IgD-negative memory B cell (primary cell): Measurements from ENCODE around the gene MCTP1. TPM values are rescaled to one million over a fixed set of nuclear protein-coding genes. Genes with fewer than 3 reads are reported as not detected.
"Not testable (repeated sequence)": the region's sequence is repeated elsewhere in the genome, so short reads cannot be mapped to it uniquely, and the experiment has no call there.

Source experiments
- H3K27ac Mint-ChIP-seq, 3 donors: one replicate each; pipeline ENCODE4 v1.8.0; 2020 to 2022; ENCODE audit warnings: mild to moderate bottlenecking in 3 of 3, mixed read lengths in 3 of 3, moderate library complexity in 1 of 3
- H3K27me3 Mint-ChIP-seq: one replicate; pipeline ENCODE4 v1.8.0; 2021; ENCODE audit warnings: mixed read lengths
- H3K36me3 Mint-ChIP-seq: one replicate; pipeline ENCODE4 v1.8.0; 2020; ENCODE audit warnings: mild to moderate bottlenecking, mixed read lengths
- H3K4me1 Mint-ChIP-seq, 3 donors: one replicate each; pipeline ENCODE4 v1.8.0; 2020 to 2022; ENCODE audit warnings: mixed read lengths in 3 of 3, mild to moderate bottlenecking in 1 of 3
- H3K4me3 Mint-ChIP-seq, 4 donors: one replicate each; pipeline ENCODE4 v1.8.0; 2020 to 2022; ENCODE audit warnings: mild to moderate bottlenecking in 4 of 4, mixed read lengths in 4 of 4, moderate library complexity in 3 of 4
- H3K9me3 Mint-ChIP-seq, 3 donors: one replicate each; pipeline ENCODE4 v1.8.0; 2020 to 2021; ENCODE audit warnings: mixed read lengths in 3 of 3, mild to moderate bottlenecking in 1 of 3
- polyA plus RNA-seq: library from polyadenylated mRNA; unstranded; fragments of 300-500 nt; fragmentation: Illumina TruSeq; gene quantifications from one replicate; pipeline ENCODE4 v1.2.3, GENCODE V29; 2021

The MCTP1 gene
- polyA plus RNA-seq, 1 donor from 2014 or later: 2.6 TPM

GRCh38 chr5:95007921-95008597, 276.8 kb downstream of the MCTP1 start:
- H3K9me3 Mint-ChIP-seq: peaks cover 2 to 14% (median 3%) of the 10 kb centered on the region in 3 donors
- H3K4me1 Mint-ChIP-seq: no peaks in the 10 kb centered on the region
- no peaks in the 10 kb centered on the region for H3K27me3 Mint-ChIP-seq
- H3K36me3 Mint-ChIP-seq: no peaks in the 10 kb centered on the region
- H3K4me3 Mint-ChIP-seq: no peak overlapping the region
- no peak overlapping the region for H3K27ac Mint-ChIP-seq

DNA sequence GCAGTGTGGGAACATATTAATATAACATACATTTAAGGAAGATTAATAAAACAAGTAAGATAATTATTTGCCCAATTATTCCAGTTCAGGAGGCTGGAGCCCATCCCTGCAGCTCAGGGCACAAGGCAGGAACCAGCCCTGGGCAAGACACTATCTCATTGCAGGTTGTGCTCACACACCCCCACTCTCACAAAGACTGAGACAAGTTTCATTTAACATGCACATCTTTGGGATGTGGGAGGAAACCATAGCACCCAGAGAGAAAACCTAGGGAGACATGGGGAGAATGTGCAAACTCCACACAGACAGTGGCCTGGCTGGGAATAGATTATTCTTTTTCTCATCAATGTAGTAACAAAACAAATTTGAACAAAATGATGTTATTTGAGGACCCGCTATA, 279.1 kb downstream of the MCTP1 start:
- no peaks in the 10 kb centered on the region for H3K27me3 Mint-ChIP-seq
- H3K36me3 Mint-ChIP-seq: no peaks in the 10 kb centered on the region
- H3K9me3 Mint-ChIP-seq: peaks cover 2 to 19% (median 3%) of the 10 kb centered on the region in 3 donors
- no peaks in the 10 kb centered on the region for H3K4me1 Mint-ChIP-seq
- H3K27ac Mint-ChIP-seq: no peak overlapping the region
- no peak overlapping the region for H3K4me3 Mint-ChIP-seq

DNA sequence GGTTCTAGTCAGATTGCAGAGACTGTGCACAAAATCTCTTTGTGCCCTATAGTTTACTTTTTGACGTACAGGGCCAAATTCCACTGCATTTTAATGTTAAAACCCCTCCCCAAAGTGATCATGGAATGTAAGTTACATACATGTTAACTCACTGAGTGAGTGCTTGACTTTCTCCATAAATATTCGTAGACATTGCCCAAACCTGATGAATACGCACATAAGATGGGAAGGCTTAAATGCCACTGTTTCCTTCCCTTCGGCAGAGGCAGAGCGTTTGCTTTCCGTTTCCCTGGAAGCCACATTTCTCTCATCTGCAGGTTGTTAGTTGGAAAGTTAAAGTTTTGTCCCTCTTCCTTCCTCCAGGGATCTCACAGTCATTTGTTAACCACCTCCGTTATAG, 286.2 kb downstream of the MCTP1 start:
- H3K9me3 Mint-ChIP-seq: peaks cover 0 to 10% (median 0%) of the 10 kb centered on the region in 3 donors
- H3K4me1 Mint-ChIP-seq: no peaks in the 10 kb centered on the region
- H3K4me3 Mint-ChIP-seq: no peak overlapping the region
- no peak overlapping the region for H3K27ac Mint-ChIP-seq
- peaks cover 1% of the 10 kb centered on the region for H3K27me3 Mint-ChIP-seq
- no peaks in the 10 kb centered on the region for H3K36me3 Mint-ChIP-seq

- H3K9me3 Mint-ChIP-seq, H3K4me1 Mint-ChIP-seq, H3K27ac Mint-ChIP-seq, H3K4me3 Mint-ChIP-seq, H3K36me3 Mint-ChIP-seq, H3K27me3 Mint-ChIP-seq: not testable (repeated sequence)
Measured at GRCh38 chr5:94994537-94994936, 290.4 kb downstream of the MCTP1 start.

DNA sequence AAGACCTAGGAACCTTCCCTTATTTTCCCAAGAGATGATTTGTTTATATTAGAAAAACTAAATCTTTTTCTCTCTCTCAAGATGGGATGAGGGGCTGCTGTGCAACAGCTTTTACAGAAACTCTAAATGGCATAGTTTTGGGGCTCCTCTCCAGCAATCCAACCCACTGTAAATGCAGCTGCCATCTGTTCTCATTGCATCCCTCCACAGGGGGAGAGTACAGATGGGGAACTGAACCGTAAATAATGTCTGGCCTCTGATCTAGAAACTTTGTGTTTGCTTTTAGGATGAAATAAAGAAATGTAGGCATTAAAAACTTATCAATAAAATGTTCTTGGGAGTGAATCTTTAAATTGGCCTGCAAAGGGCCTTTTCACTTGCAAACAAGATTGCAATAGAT, 291.4 kb downstream of the MCTP1 start:
- H3K36me3 Mint-ChIP-seq: no peaks in the 10 kb centered on the region
- no peaks in the 10 kb centered on the region for H3K9me3 Mint-ChIP-seq
- no peak overlapping the region for H3K27ac Mint-ChIP-seq
- H3K27me3 Mint-ChIP-seq: peaks cover 1% of the 10 kb centered on the region
- no peak overlapping the region for H3K4me3 Mint-ChIP-seq
- no peaks in the 10 kb centered on the region for H3K4me1 Mint-ChIP-seq

DNA sequence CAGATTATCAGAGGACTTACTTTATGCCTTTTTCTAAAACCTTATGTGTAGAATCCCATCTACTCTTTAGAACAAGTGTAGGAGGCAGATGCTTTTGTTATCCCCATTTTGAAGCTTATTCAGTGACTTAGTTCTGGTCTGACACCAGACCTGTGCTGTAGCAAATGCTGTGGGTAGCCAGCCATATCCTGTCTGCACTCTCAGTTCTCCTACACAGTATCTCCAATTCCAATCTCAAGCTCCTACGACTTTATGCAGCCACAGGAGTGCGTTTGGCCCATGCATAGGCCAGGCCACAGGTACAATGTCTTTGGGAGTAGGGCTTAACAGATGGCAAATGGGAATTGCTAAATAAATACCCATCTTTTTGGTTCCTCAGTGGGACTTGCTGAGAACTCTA, 292.6 kb downstream of the MCTP1 start:
- Mint-ChIP-seq H3K9me3 (no peaks in the 10 kb centered on the region), H3K4me1 (no peaks in the 10 kb centered on the region), H3K27ac (no peak overlapping the region), H3K36me3 (no peaks in the 10 kb centered on the region), H3K27me3 (peaks cover 1% of the 10 kb centered on the region), H3K4me3 (no peak overlapping the region)

GRCh38 chr5:94983861-94984535, 300.9 kb downstream of the MCTP1 start:
- H3K4me3 Mint-ChIP-seq: no peak overlapping the region
- H3K36me3 Mint-ChIP-seq: no peaks in the 10 kb centered on the region
- H3K4me1 Mint-ChIP-seq: no peaks in the 10 kb centered on the region
- no peaks in the 10 kb centered on the region for H3K9me3 Mint-ChIP-seq
- no peak overlapping the region for H3K27ac Mint-ChIP-seq
- no peaks in the 10 kb centered on the region for H3K27me3 Mint-ChIP-seq

GRCh38 chr5:94977437-94977836, 307.5 kb downstream of the MCTP1 start:
- peaks cover 11 to 20% (median 12%) of the 10 kb centered on the region in 3 donors for H3K9me3 Mint-ChIP-seq
- no peak overlapping the region for H3K4me3 Mint-ChIP-seq
- H3K27ac Mint-ChIP-seq: no peak overlapping the region
- no peaks in the 10 kb centered on the region for H3K36me3 Mint-ChIP-seq
- no peaks in the 10 kb centered on the region for H3K27me3 Mint-ChIP-seq
- H3K4me1 Mint-ChIP-seq: no peaks in the 10 kb centered on the region

DNA sequence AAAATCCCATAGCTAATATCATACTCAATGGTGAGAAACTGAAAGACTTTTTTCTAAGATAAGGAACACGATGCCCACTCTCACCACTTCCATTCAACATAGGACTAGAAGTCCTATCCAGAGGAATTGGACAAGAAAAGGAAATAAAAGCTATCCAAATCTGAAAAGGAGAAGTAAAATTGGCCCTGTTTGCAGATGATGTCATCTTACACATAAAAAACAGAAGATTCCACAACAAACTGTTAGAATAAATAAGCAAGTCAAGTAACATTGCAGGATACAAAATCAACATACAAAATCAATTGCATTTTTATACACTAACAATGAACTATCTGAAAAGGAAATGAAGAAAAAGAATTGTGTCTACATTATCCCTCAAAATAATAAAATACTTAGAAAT, 308.0 kb downstream of the MCTP1 start:
- H3K4me1 Mint-ChIP-seq: no peaks in the 10 kb centered on the region
- no peaks in the 10 kb centered on the region for H3K27me3 Mint-ChIP-seq
- no peak overlapping the region for H3K27ac Mint-ChIP-seq
- H3K9me3 Mint-ChIP-seq: peaks cover 11 to 20% (median 12%) of the 10 kb centered on the region in 3 donors
- H3K36me3 Mint-ChIP-seq: no peaks in the 10 kb centered on the region
- no peak overlapping the region for H3K4me3 Mint-ChIP-seq

GRCh38 chr5:94972268-94972667, 312.6 kb downstream of the MCTP1 start:
- Mint-ChIP-seq H3K27me3 (no peaks in the 10 kb centered on the region), H3K36me3 (no peaks in the 10 kb centered on the region), H3K4me3 (no peak overlapping the region), H3K9me3 (peaks cover 8 to 12% (median 12%) of the 10 kb centered on the region in 3 donors), H3K4me1 (no peaks in the 10 kb centered on the region), H3K27ac (no peak overlapping the region)

GRCh38 chr5:94969174-94969573, 315.7 kb downstream of the MCTP1 start:
- Mint-ChIP-seq H3K27ac (no peak overlapping the region), H3K4me3 (no peak overlapping the region), H3K4me1 (no peaks in the 10 kb centered on the region), H3K27me3 (no peaks in the 10 kb centered on the region), H3K36me3 (no peaks in the 10 kb centered on the region), H3K9me3 (peaks cover 0 to 5% (median 0%) of the 10 kb centered on the region in 3 donors)

DNA sequence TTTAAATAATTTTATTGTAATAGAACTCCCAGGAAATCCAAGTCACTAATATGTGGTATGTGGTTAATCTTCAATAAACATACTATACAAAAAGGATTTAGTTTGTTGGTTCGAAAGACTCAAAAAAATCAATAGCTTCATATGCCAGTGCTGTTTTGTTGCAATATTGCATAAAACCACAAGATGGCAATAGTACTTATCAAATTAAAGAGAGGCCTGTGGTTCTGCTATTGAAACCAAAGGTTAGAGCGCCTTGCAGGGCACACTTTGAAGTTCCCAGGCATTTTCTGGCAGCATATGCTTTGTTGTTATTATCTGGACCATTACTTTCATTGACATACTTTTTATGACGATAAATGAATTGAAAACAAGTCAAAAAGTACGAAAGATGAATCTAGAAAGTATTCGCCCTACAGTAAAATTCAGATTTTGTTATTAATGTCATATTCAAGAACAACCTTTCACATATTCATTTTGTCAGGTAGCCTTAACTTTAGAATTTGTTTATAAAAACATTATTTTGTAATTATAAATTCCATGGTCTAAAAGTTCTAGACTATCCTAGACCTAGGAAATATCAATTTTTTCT, 316.3 kb downstream of the MCTP1 start:
- no peaks in the 10 kb centered on the region for H3K27me3 Mint-ChIP-seq
- no peaks in the 10 kb centered on the region for H3K36me3 Mint-ChIP-seq
- no peak overlapping the region for H3K27ac Mint-ChIP-seq
- H3K4me3 Mint-ChIP-seq: no peak overlapping the region
- H3K4me1 Mint-ChIP-seq: no peaks in the 10 kb centered on the region
- peaks cover 0 to 5% (median 0%) of the 10 kb centered on the region in 3 donors for H3K9me3 Mint-ChIP-seq

- Mint-ChIP-seq H3K4me1 (no peaks in the 10 kb centered on the region), H3K27ac (no peak overlapping the region), H3K36me3 (no peaks in the 10 kb centered on the region), H3K9me3 (peaks cover 0 to 5% (median 0%) of the 10 kb centered on the region in 3 donors), H3K4me3 (no peak overlapping the region), H3K27me3 (no peaks in the 10 kb centered on the region)
Measured at GRCh38 chr5:94967525-94967924, 317.4 kb downstream of the MCTP1 start.

DNA sequence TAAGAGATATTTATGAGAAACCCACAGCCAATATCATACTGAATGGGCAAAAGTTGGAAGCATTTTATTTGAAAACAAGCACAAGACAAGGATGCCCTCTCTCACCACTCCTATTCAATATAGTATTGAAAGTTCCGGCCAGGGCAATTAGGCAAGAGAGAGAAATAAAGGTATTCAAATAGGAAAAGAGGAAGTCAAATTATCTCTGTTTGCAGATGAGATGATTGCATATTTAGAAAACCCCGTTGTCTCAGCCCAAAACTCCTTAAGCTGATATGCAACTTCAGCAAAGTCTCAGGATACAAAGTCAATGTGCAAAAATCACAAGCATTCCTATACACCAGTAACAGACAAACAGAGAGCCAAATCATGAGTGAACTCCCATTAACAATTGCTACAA, 325.6 kb downstream of the MCTP1 start:
- H3K27me3 Mint-ChIP-seq, H3K27ac Mint-ChIP-seq, H3K4me3 Mint-ChIP-seq, H3K36me3 Mint-ChIP-seq, H3K4me1 Mint-ChIP-seq: not testable (repeated sequence)
- H3K9me3 Mint-ChIP-seq: peaks cover 1 to 15% (median 5%) of the 10 kb centered on the region in 3 donors

DNA sequence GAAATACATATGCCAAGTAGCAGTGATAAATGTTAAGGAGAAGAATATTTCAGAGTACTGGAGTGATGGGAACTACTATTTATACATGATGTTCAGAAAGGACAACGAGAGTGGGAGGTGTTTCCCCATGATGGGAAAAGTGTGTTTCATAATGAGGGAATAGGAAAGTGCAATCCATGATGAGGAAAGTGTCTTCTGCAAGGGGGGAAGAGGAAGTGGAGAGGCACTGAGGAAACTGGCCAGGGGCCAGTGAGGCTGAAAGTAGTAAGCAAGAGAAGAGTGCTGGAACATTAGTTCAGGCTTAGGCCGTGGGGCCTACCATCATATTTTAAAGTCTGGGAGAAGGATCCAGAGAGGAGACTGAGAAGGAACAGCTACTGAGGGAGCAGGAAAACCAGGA, 339.2 kb downstream of the MCTP1 start:
- Mint-ChIP-seq H3K9me3 (no peaks in the 10 kb centered on the region), H3K27ac (no peak overlapping the region), H3K27me3 (no peaks in the 10 kb centered on the region), H3K36me3 (no peaks in the 10 kb centered on the region), H3K4me3 (no peak overlapping the region), H3K4me1 (no peaks in the 10 kb centered on the region)

- Mint-ChIP-seq H3K9me3 (no peaks in the 10 kb centered on the region), H3K4me3 (no peak overlapping the region), H3K27ac (no peak overlapping the region), H3K27me3 (no peaks in the 10 kb centered on the region), H3K36me3 (no peaks in the 10 kb centered on the region), H3K4me1 (no peaks in the 10 kb centered on the region)
Measured at GRCh38 chr5:94944160-94944559, 340.7 kb downstream of the MCTP1 start.
